HepG2 (cell line): ENCODE results near the gene SDR39U1. TPM values are rescaled to one million over a fixed set of nuclear protein-coding genes. Genes with fewer than 3 reads are reported as not detected.

ENCODE experiments used
- AGO2 ChIP-seq: fragments of 200-400 bp; formaldehyde crosslinking; optimal IDR thresholded peaks from 2 replicates; pipeline ENCODE3; 2017; ENCODE audit warnings: mild to moderate bottlenecking, low read depth, low read length, moderate library complexity
- MAF1 ChIP-seq: sonication (generic); formaldehyde crosslinking; IDR thresholded peaks from 2 replicates; pipeline ENCODE4 v1.5.0; 2020; ENCODE audit warnings: missing genetic modification reagents, borderline replicate concordance
- MTA1 ChIP-seq: sonication (generic); formaldehyde crosslinking; IDR thresholded peaks from 2 replicates; pipeline ENCODE4 v1.4.0; 2020; ENCODE audit warnings: missing genetic modification reagents, mild to moderate bottlenecking, borderline replicate concordance
- NKX3-1 ChIP-seq: sonication (generic); formaldehyde crosslinking; IDR thresholded peaks from 2 replicates; pipeline ENCODE4 v1.5.0; 2020; ENCODE audit warnings: missing genetic modification reagents
- PAF1 ChIP-seq: IDR thresholded peaks from 2 replicates; pipeline ENCODE4 v1.6.1; 2016; ENCODE audit warnings: missing genetic modification reagents, missing compliant biosample characterization
- POLR2A ChIP-seq, 2 experiments: IDR thresholded peaks; 2 replicates each; pipeline ENCODE4 v1.6.1; 2011; ENCODE audit warnings: low read depth in 2 of 2, low read length in 2 of 2, mild to moderate bottlenecking in 1 of 2, moderate library complexity in 1 of 2; ENCODE audit not compliant: insufficient read depth in 1 of 2
- PRMT3 ChIP-seq: sonication (generic); formaldehyde crosslinking; IDR thresholded peaks from 2 replicates; pipeline ENCODE4 v1.8.1; 2022; ENCODE audit warnings: low read depth, mild to moderate bottlenecking, moderate library complexity, missing genetic modification reagents, borderline replicate concordance
- REXO4 ChIP-seq: sonication (generic); formaldehyde crosslinking; IDR thresholded peaks from 2 replicates; pipeline ENCODE4 v1.8.0; 2022; ENCODE audit warnings: missing genetic modification reagents, mild to moderate bottlenecking, borderline replicate concordance
- ZFYVE20 ChIP-seq: sonication (generic); formaldehyde crosslinking; IDR thresholded peaks from 2 replicates; pipeline ENCODE4 v1.8.0; 2023; ENCODE audit warnings: low read depth, mild to moderate bottlenecking, moderate library complexity, missing genetic modification reagents, borderline replicate concordance
- ZMAT3 ChIP-seq: sonication (generic); formaldehyde crosslinking; conservative IDR thresholded peaks from 2 replicates; pipeline ENCODE4 v1.7.0; 2021; ENCODE audit warnings: missing genetic modification reagents
- ZNF354B ChIP-seq: sonication (generic); formaldehyde crosslinking; IDR thresholded peaks from 2 replicates; pipeline ENCODE4 v1.8.0; 2022; ENCODE audit warnings: mild to moderate bottlenecking, missing genetic modification reagents
- ZNF44 ChIP-seq: sonication (generic); formaldehyde crosslinking; IDR thresholded peaks from 2 replicates; pipeline ENCODE4 v1.5.1; 2020; ENCODE audit warnings: mild to moderate bottlenecking, missing genetic modification reagents
- ZNF546 ChIP-seq: sonication (generic); formaldehyde crosslinking; conservative IDR thresholded peaks from 2 replicates; pipeline ENCODE4 v1.8.1; 2023; ENCODE audit warnings: mild to moderate bottlenecking, missing genetic modification reagents
- ZNF619 ChIP-seq: sonication (generic); formaldehyde crosslinking; IDR thresholded peaks from 2 replicates; pipeline ENCODE4 v1.4.0; 2020; ENCODE audit warnings: mild to moderate bottlenecking, missing genetic modification reagents
- polyA plus RNA-seq, 8 experiments: library from polyadenylated mRNA; depleted of rRNA in 3 of 8; stranded (reverse) in 7 of 8; unstranded in 1 of 8; fragments of >200 nt; fragmentation: Illumina TruSeq in 4 of 8; extraction: Trizol in 4 of 8; gene quantifications; 2 replicates each; pipeline versions ENCODE4 v1.2.1 to v1.2.3, GENCODE V29; 2011 to 2016; ENCODE audit warnings: low read depth in 4 of 8, missing spikeins in 1 of 8, mixed read lengths in 1 of 8; ENCODE audit not compliant: insufficient read depth in 1 of 8
- total RNA-seq, 5 experiments: library from RNA; depleted of rRNA; stranded (reverse); fragments of >200 nt; fragmentation: Illumina TruSeq; extraction: Trizol; gene quantifications; 2 replicates each; pipeline ENCODE4 v1.2.3, GENCODE V29; 2016; ENCODE audit warnings: low read depth in 1 of 5
- TF ChIP-seq, protein P1 (sequence below): sonication (generic); formaldehyde crosslinking; IDR thresholded peaks from 2 replicates; pipeline ENCODE4 v1.8.1; 2022; ENCODE audit warnings: mild to moderate bottlenecking, missing genetic modification reagents
- TF ChIP-seq, protein P2 (sequence below): sonication (generic); formaldehyde crosslinking; conservative IDR thresholded peaks from 2 replicates; pipeline ENCODE4 v1.4.0; 2020; ENCODE audit warnings: missing genetic modification reagents
- TF ChIP-seq, protein P3 (sequence below): IDR thresholded peaks from 2 replicates; pipeline ENCODE4 v1.6.1; 2012; ENCODE audit warnings: low read depth, low read length, improper control_type of control experiment
- TF ChIP-seq, protein P4 (sequence below): sonication (generic); formaldehyde crosslinking; IDR thresholded peaks from 2 replicates; pipeline ENCODE4 v1.5.1; 2020; ENCODE audit warnings: mild to moderate bottlenecking, missing genetic modification reagents, borderline replicate concordance

SDR39U1 gene
- total and polyA plus RNA-seq, 2 of the 13 experiments (the other 11 are each of a cell fraction or from before 2014, with no cell fraction given), result 34.4 to 129 TPM

DNA sequence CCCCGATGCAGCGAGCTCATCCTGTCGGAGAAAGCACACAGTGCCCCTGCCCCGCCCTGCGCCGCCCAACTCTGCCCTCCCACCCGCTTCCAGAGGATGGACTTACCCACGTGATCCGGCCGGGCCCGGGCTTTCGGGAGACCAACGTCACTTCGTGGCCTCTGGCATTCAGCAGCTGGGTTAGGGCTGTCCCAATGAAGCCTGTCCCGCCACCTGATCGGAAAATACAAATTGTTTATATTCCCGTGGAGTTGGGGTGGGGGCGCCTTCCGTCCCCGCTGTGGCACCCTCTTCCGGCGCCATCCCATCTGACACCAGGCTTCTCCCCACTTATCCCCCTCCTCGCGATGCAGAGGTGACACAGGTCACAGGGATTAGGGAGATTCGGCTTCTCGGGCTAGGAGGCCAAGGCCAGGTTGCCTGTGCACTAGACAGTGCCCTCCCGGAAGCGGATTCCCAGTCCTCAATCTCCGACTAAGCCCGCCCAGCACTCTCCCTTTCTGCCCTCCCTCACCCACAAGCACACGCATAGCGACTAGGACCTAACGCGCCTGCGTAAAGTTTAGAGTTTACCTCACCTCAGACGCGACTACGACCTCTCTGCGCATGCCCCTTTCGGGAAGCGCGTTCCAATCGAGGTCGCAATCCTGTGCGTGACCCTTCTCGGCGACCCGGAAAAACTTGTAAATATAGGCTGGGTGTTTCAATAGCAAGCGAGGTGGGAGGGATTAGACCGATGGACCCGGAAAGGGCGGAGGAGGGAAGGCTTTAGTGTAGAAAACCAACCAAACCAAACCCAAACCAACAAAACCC lies at the start of gene SDR39U1 (continued):
- TF ChIP-seq, protein P1, sequence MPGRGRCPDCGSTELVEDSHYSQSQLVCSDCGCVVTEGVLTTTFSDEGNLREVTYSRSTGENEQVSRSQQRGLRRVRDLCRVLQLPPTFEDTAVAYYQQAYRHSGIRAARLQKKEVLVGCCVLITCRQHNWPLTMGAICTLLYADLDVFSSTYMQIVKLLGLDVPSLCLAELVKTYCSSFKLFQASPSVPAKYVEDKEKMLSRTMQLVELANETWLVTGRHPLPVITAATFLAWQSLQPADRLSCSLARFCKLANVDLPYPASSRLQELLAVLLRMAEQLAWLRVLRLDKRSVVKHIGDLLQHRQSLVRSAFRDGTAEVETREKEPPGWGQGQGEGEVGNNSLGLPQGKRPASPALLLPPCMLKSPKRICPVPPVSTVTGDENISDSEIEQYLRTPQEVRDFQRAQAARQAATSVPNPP (CRISPR knock-in tag), result peak; percentile 85
- TF ChIP-seq PRMT3 (CRISPR knock-in tag) (no peak; the same call in 1 of the 2 replicates), ZNF44 (CRISPR knock-in tag) (peak; percentile 91), MTA1 (CRISPR knock-in tag) (peak; percentile 93; the same call in 1 of the 2 replicates), NKX3-1 (CRISPR knock-in tag) (no peak; the same call in 1 of the 2 replicates), AGO2 (peak; percentile 99), REXO4 (CRISPR knock-in tag) (no peak), MAF1 (CRISPR knock-in tag) (peak; percentile 94; the same call in 1 of the 2 replicates), ZMAT3 (CRISPR knock-in tag) (peak; percentile 88; the same call in 1 of the 2 replicates), ZNF619 (CRISPR knock-in tag) (peak; percentile 100), POLR2A (IDR thresholded peaks at IDR 0.05; ENCODE audit: insufficient read depth in 1 of 2, low read depth in 2 of 2, low read length in 2 of 2) (peak in 1 of 2 experiments; percentile 98; a peak in 2 of 4 replicates), ZNF354B (CRISPR knock-in tag) (peak; percentile 69; the same call in 1 of the 2 replicates), ZFYVE20 (CRISPR knock-in tag) (peak; percentile 89), PAF1 (0 out of 2 replicates have a peak, but pooled peaks have one; percentile 23), ZNF546 (0 out of 2 replicates have a peak, but pooled peaks have one; percentile 89)
- TF ChIP-seq, protein P2, sequence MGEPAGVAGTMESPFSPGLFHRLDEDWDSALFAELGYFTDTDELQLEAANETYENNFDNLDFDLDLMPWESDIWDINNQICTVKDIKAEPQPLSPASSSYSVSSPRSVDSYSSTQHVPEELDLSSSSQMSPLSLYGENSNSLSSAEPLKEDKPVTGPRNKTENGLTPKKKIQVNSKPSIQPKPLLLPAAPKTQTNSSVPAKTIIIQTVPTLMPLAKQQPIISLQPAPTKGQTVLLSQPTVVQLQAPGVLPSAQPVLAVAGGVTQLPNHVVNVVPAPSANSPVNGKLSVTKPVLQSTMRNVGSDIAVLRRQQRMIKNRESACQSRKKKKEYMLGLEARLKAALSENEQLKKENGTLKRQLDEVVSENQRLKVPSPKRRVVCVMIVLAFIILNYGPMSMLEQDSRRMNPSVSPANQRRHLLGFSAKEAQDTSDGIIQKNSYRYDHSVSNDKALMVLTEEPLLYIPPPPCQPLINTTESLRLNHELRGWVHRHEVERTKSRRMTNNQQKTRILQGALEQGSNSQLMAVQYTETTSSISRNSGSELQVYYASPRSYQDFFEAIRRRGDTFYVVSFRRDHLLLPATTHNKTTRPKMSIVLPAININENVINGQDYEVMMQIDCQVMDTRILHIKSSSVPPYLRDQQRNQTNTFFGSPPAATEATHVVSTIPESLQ (CRISPR knock-in tag), result peak; percentile 85
- TF ChIP-seq, protein P3, sequence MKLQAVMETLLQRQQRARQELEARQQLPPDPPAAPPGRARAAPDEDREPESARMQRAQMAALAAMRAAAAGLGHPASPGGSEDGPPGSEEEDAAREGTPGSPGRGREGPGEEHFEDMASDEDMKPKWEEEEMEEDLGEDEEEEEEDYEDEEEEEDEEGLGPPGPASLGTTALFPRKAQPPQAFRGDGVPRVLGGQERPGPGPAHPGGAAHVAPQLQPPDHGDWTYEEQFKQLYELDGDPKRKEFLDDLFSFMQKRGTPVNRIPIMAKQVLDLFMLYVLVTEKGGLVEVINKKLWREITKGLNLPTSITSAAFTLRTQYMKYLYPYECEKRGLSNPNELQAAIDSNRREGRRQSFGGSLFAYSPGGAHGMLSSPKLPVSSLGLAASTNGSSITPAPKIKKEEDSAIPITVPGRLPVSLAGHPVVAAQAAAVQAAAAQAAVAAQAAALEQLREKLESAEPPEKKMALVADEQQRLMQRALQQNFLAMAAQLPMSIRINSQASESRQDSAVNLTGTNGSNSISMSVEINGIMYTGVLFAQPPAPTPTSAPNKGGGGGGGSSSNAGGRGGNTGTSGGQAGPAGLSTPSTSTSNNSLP, result peak; percentile 80; the same call in 1 of the 2 replicates
- TF ChIP-seq, protein P4, sequence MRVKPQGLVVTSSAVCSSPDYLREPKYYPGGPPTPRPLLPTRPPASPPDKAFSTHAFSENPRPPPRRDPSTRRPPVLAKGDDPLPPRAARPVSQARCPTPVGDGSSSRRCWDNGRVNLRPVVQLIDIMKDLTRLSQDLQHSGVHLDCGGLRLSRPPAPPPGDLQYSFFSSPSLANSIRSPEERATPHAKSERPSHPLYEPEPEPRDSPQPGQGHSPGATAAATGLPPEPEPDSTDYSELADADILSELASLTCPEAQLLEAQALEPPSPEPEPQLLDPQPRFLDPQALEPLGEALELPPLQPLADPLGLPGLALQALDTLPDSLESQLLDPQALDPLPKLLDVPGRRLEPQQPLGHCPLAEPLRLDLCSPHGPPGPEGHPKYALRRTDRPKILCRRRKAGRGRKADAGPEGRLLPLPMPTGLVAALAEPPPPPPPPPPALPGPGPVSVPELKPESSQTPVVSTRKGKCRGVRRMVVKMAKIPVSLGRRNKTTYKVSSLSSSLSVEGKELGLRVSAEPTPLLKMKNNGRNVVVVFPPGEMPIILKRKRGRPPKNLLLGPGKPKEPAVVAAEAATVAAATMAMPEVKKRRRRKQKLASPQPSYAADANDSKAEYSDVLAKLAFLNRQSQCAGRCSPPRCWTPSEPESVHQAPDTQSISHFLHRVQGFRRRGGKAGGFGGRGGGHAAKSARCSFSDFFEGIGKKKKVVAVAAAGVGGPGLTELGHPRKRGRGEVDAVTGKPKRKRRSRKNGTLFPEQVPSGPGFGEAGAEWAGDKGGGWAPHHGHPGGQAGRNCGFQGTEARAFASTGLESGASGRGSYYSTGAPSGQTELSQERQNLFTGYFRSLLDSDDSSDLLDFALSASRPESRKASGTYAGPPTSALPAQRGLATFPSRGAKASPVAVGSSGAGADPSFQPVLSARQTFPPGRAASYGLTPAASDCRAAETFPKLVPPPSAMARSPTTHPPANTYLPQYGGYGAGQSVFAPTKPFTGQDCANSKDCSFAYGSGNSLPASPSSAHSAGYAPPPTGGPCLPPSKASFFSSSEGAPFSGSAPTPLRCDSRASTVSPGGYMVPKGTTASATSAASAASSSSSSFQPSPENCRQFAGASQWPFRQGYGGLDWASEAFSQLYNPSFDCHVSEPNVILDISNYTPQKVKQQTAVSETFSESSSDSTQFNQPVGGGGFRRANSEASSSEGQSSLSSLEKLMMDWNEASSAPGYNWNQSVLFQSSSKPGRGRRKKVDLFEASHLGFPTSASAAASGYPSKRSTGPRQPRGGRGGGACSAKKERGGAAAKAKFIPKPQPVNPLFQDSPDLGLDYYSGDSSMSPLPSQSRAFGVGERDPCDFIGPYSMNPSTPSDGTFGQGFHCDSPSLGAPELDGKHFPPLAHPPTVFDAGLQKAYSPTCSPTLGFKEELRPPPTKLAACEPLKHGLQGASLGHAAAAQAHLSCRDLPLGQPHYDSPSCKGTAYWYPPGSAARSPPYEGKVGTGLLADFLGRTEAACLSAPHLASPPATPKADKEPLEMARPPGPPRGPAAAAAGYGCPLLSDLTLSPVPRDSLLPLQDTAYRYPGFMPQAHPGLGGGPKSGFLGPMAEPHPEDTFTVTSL (CRISPR knock-in tag), result peak; percentile 81; the same call in 1 of the 2 replicates
